Measurements from ENCODE around the gene TNPO1. TPM values are rescaled to one million over a fixed set of nuclear protein-coding genes. Genes with fewer than 3 reads are reported as not detected.

TNPO1 gene
- total and polyA plus RNA-seq, 2 of the 8 experiments (the other 6 are each of a cell fraction or from before 2014, with no cell fraction given), result 38.5 to 211 TPM

DNA sequence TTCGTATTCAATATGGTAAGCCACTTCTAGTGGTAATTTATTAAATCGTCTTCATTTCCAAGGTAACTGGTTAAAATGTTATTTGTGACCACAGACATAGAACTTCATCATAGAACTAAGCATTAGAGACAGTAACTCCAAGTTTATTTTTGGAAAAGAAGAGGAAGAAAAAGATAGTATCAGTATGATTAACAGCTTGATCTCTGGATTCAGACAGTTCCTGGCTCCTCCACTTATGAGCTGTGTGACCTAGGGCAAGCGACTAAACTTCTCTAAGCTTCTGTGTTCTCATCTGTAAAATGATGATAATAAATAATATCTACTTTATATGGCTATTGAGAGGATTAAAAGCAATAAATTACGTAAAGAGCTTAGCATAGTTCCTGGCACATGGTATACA is 29.8 kb upstream of the TNPO1 start:
- Histone ChIP-seq H3K4me2 (ENCODE audit: insufficient read depth in 1 of 2, low read depth in 2 of 2, low read length in 2 of 2) (no peak overlapping the region), H3K4me3 (ENCODE audit: extremely low read depth in 1 of 4, insufficient read depth in 2 of 4, low read depth in 3 of 4, low read length in 4 of 4) (no peak overlapping the region), H3K4ac (replicated peaks; ENCODE audit: insufficient read length, low read depth, low read length) (no peak overlapping the region), H4K91ac (replicated peaks; ENCODE audit: insufficient read length, low read length) (no peak overlapping the region), H4K8ac (ENCODE audit: extremely low read depth, insufficient read depth, low read length) (no peak overlapping the region), H3K79me1 (ENCODE audit: low read depth, low read length) (no peaks in the 10 kb centered on the region), H2BK5ac (ENCODE audit: low read depth, low read length) (no peak overlapping the region), H3K27ac (ENCODE audit: low read depth, low read length) (no peak overlapping the region), H3K36me3 (ENCODE audit: control insufficient read depth in 2 of 4, insufficient read depth in 4 of 4, low read length in 3 of 4) (no peaks in the 10 kb centered on the region), H2AFZ (ENCODE audit: low read length) (no peak overlapping the region), H2BK15ac (ENCODE audit: low read length) (no peak overlapping the region), H2BK120ac (replicated peaks; ENCODE audit: low read depth, low read length) (no peak overlapping the region), H3K27me3 (replicated peaks in 1 of 4; ENCODE audit: control insufficient read depth in 3 of 4, extremely low read depth in 1 of 4, insufficient read depth in 3 of 4, low read length in 3 of 4) (no peaks in the 10 kb centered on the region), H3K4me1 (replicated peaks in 1 of 4; ENCODE audit: control insufficient read depth in 3 of 4, insufficient read depth in 4 of 4, low read length in 3 of 4) (no peaks in the 10 kb centered on the region), H4K20me1 (replicated peaks in 1 of 2; ENCODE audit: control insufficient read depth in 1 of 2, insufficient read depth in 2 of 2, low read length in 2 of 2) (no peaks in the 10 kb centered on the region), H3K18ac (ENCODE audit: extremely low read depth, low read length) (no peak overlapping the region), H3K14ac (ENCODE audit: insufficient read length) (no peak overlapping the region), H3K79me2 (ENCODE audit: control insufficient read depth in 1 of 2, insufficient read depth in 2 of 2, low read length in 2 of 2) (no peaks in the 10 kb centered on the region), H4K5ac (ENCODE audit: insufficient read length, low read depth, low read length) (no peak overlapping the region), H3K56ac (replicated peaks; ENCODE audit: insufficient read length, low read depth, low read length) (no peak overlapping the region), H2BK20ac (ENCODE audit: low read length) (no peak overlapping the region), H2BK12ac (ENCODE audit: low read depth, low read length) (no peak overlapping the region), H2AK5ac (ENCODE audit: low read depth, low read length) (no peak overlapping the region), H3K9ac (replicated peaks in 1 of 4; ENCODE audit: extremely low read depth in 1 of 4, low read depth in 3 of 4, low read length in 3 of 4) (no peak overlapping the region), H3K23ac (ENCODE audit: insufficient read length) (no peak overlapping the region), H3K23me2 (ENCODE audit: low read depth, low read length) (no peaks in the 10 kb centered on the region), H3K9me3 (ENCODE audit: insufficient read depth in 2 of 2, low read depth in 1 of 2, low read length in 1 of 2) (no peaks in the 10 kb centered on the region)
- ChIA-PET POLR2A (ENCODE audit: partially characterized antibody) (no interaction called here), CTCF (ENCODE audit: partially characterized antibody) (no interaction called here)
- FAIRE-seq (no peak), DNase-seq (ENCODE audit: low read depth in 1 of 2, low spot score in 2 of 2) (no peak)
- WGBS, 2 experiments (ENCODE audit: extremely low coverage in 1 of 2, insufficient coverage in 1 of 2, insufficient read length in 1 of 2, insufficient replicate concordance in 2 of 2, low coverage in 1 of 2, low lambda C conversion rate in 2 of 2, missing lambda C conversion rate in 1 of 2), result 81% methylated on average over 4 of the region's 4 CpGs; no CpG with 5 or more reads in 1 of the 2 experiments
- TF ChIP-seq KDM5A (IDR thresholded peaks at IDR 0.05; ENCODE audit: low read length), result no peak
- TF ChIP-seq SUZ12 (IDR thresholded peaks at IDR 0.05; ENCODE audit: low read length), result no peak
- TF ChIP-seq NANOG (IDR thresholded peaks at IDR 0.05; ENCODE audit: insufficient read depth, low read depth, low read length, poor library complexity, severe bottlenecking), result no peak
- no peak for TF ChIP-seq NRF1 (IDR thresholded peaks at IDR 0.05; ENCODE audit: low read depth, low read length)
- TF ChIP-seq EP300 (IDR thresholded peaks at IDR 0.05; ENCODE audit: borderline replicate concordance in 1 of 2, low read depth in 2 of 2, low read length in 2 of 2), result no peak
- no peak for TF ChIP-seq SP4 (IDR thresholded peaks at IDR 0.05; ENCODE audit: low read length)
- TF ChIP-seq MAFK (IDR thresholded peaks at IDR 0.05; ENCODE audit: low read depth, low read length), result no peak
- no peak for TF ChIP-seq BCL11A (IDR thresholded peaks at IDR 0.05; ENCODE audit: low read depth in 2 of 2, low read length in 2 of 2)
- TF ChIP-seq FOSL1 (IDR thresholded peaks at IDR 0.05; ENCODE audit: insufficient read depth, low read depth, low read length), result no peak

Measured in H1 (cell line).